OCI-LY3 (cell line): ENCODE data around the gene FCHSD2.
A peak's percentile ranks its signal among the peaks of the same experiment; 100 is the strongest.

ENCODE experiments used
- H2AFZ ChIP-seq: fragments of 200-600, 300-600 bp; shearing (Covaris generic); 2 replicates; pipeline ENCODE4 v1.6.0; 2014; ENCODE audit warnings: antibody characterized with exemption, low read depth, low read length
- H3K27ac ChIP-seq: fragments of 200-600, 300-600 bp; sonication (generic); 2 replicates; pipeline ENCODE4 v1.5.1; 2014; ENCODE audit warnings: mild to moderate bottlenecking, low read length, moderate library complexity, mixed read lengths
- H3K27me3 ChIP-seq: fragments of 200-600, 300-600 bp; sonication (generic); 2 replicates; pipeline ENCODE4 v1.6.1; 2014; ENCODE audit warnings: low read depth, low read length, mixed read lengths
- H3K36me3 ChIP-seq: fragments of 200-600, 300-600 bp; sonication (generic); replicated peaks from 2 replicates; pipeline ENCODE3; 2014; ENCODE audit warnings: low read depth, low read length, mixed read lengths
- H3K4me1 ChIP-seq: fragments of 300-600, 200-600 bp; sonication (generic); 2 replicates; pipeline ENCODE4 v1.6.1; 2014; ENCODE audit warnings: low read length, mixed read lengths
- H3K4me2 ChIP-seq: fragments of 200-600, 300-600 bp; sonication (generic); 2 replicates; pipeline ENCODE4 v1.6.1; 2014; ENCODE audit warnings: low read length, mixed read lengths
- H3K4me3 ChIP-seq: fragments of 300-600, 200-600 bp; sonication (generic); 2 replicates; pipeline ENCODE4 v1.5.1; 2014; ENCODE audit warnings: antibody characterized with exemption, mild to moderate bottlenecking, low read length, moderate library complexity
- H3K79me2 ChIP-seq: fragments of 300-600, 200-600 bp; shearing (Covaris generic); 2 replicates; pipeline ENCODE4 v1.6.1; 2014; ENCODE audit warnings: mild to moderate bottlenecking, low read length, mixed read lengths
- H3K9ac ChIP-seq: fragments of 300-600, 200-600 bp; shearing (Covaris generic); 2 replicates; pipeline ENCODE4 v1.6.0; 2014; ENCODE audit warnings: mild to moderate bottlenecking, low read length, moderate library complexity
- H3K9me3 ChIP-seq: fragments of 200-600, 300-600 bp; shearing (Covaris generic); 2 replicates; pipeline ENCODE4 v1.6.1; 2014; ENCODE audit warnings: low read length, mixed read lengths; ENCODE audit not compliant: insufficient read depth
- H4K20me1 ChIP-seq: fragments of 200-600, 300-600 bp; sonication (generic); 2 replicates; pipeline ENCODE4 v1.6.1; 2016; ENCODE audit warnings: low read length, mixed read lengths; ENCODE audit not compliant: insufficient read depth
- CTCF ChIP-seq: fragments of 200-600, 300-600 bp; sonication (generic); IDR thresholded peaks from 2 replicates; pipeline ENCODE4 v1.5.1; 2014; ENCODE audit warnings: antibody characterized with exemption, low read length, low read depth
- EZH2phosphoT487 ChIP-seq: fragments of 200-600 bp; shearing (Covaris generic); IDR thresholded peaks from 2 replicates; pipeline ENCODE4 v1.6.1; 2018; ENCODE audit warnings: antibody characterized with exemption, mixed run types, low read depth

Gene FCHSD2

GRCh38 chr11:73011126-73011817 is 130.8 kb downstream of the FCHSD2 start:
- Histone ChIP-seq H3K4me3 (no peak overlapping the region), H3K27me3 (no peaks in the 10 kb centered on the region), H3K36me3 (peaks cover 83% of the 10 kb centered on the region), H2AFZ (no peak overlapping the region), H3K9me3 (peaks cover 14% of the 10 kb centered on the region), H3K4me1 (no peaks in the 10 kb centered on the region), H3K9ac (no peak overlapping the region), H4K20me1 (peaks cover 83% of the 10 kb centered on the region), H3K79me2 (peaks cover 100% of the 10 kb centered on the region), H3K27ac (no peak overlapping the region), H3K4me2 (no peak overlapping the region)
- TF ChIP-seq EZH2phosphoT487 (no peak), CTCF (no peak)

DNA sequence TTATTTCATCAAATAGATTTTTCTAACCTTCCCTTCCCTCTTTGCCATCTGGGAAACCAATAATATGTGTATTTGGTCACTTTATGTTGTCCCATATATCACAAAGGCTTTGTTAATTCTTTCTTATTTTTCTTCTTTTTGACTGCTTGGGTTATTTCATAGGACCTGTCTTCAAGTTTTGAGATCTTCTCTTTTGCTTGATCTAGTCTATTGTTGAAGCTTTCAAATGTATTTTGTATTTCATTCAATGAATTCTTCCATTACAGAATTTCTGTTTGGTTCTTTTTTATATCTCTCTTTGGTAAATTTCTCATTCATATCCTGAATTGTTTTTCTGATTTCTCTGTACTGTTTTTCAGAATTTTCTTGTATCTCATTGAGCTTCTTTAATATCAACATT is 132.1 kb downstream of the FCHSD2 start:
- Histone ChIP-seq H3K79me2 (peaks cover 100% of the 10 kb centered on the region), H3K27ac (no peak overlapping the region), H2AFZ (no peak overlapping the region), H3K9ac (no peak overlapping the region), H4K20me1 (peaks cover 86% of the 10 kb centered on the region), H3K4me2 (no peak overlapping the region), H3K9me3 (peaks cover 14% of the 10 kb centered on the region), H3K27me3 (no peaks in the 10 kb centered on the region), H3K4me1 (peaks cover 2% of the 10 kb centered on the region; the same call in 1 of the 2 replicates), H3K4me3 (no peak overlapping the region), H3K36me3 (peaks cover 82% of the 10 kb centered on the region)
- TF ChIP-seq EZH2phosphoT487: no peak
- TF ChIP-seq CTCF: no peak

- no peaks in the 10 kb centered on the region for H3K27me3 ChIP-seq
- H2AFZ ChIP-seq: no peak overlapping the region
- H4K20me1 ChIP-seq: peaks cover 84% of the 10 kb centered on the region
- no peak overlapping the region for H3K4me3 ChIP-seq
- peaks cover 37% of the 10 kb centered on the region for H3K4me1 ChIP-seq
- no peaks in the 10 kb centered on the region for H3K9me3 ChIP-seq
- no peak overlapping the region for H3K9ac ChIP-seq
- H3K36me3 ChIP-seq: peaks cover 55% of the 10 kb centered on the region
- H3K4me2 ChIP-seq: no peak overlapping the region
- TF ChIP-seq EZH2phosphoT487: no peak
- no peak for TF ChIP-seq CTCF
- H3K79me2 ChIP-seq: peaks cover 99% of the 10 kb centered on the region
- H3K27ac ChIP-seq: peak overlapping the region; percentile 34
Observed at GRCh38 chr11:73004088-73004487, 138.0 kb downstream of the FCHSD2 start.

DNA sequence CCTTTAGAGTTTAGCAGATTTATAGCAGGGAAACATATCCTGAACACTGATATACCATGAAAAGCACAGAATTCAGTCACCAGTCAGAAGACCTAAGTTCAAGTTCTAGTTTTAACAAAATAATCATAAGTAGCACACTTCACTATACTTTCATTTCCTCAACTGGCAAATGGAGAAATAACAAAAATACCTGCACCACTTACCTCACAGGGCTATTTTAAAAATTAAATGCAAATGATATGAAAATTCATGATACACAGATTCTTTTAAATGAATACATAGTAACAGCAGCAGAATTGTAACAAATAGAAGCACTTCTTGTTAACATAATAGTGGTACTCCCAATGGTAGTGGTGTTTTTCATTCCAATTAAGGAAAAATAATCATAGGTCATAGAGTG is 139.0 kb downstream of the FCHSD2 start:
- no peak overlapping the region for H3K9ac ChIP-seq
- no peaks in the 10 kb centered on the region for H3K9me3 ChIP-seq
- H3K79me2 ChIP-seq: peaks cover 99% of the 10 kb centered on the region
- H2AFZ ChIP-seq: no peak overlapping the region
- peak overlapping the region; percentile 8 for H3K4me2 ChIP-seq
- H3K27ac ChIP-seq: peak overlapping the region; percentile 57
- peaks cover 51% of the 10 kb centered on the region for H3K36me3 ChIP-seq
- H3K4me3 ChIP-seq: no peak overlapping the region
- no peak for TF ChIP-seq EZH2phosphoT487
- no peak for TF ChIP-seq CTCF
- H3K27me3 ChIP-seq: no peaks in the 10 kb centered on the region
- H3K4me1 ChIP-seq: peaks cover 37% of the 10 kb centered on the region
- peaks cover 84% of the 10 kb centered on the region for H4K20me1 ChIP-seq
